ENCODE results near the gene NFKBIL1. TPM values are rescaled to one million over a fixed set of nuclear protein-coding genes. Genes with fewer than 3 reads are reported as not detected.
A peak's percentile ranks its signal among the peaks of the same experiment; 100 is the strongest.
"Not testable (repeated sequence)": the region's sequence is repeated elsewhere in the genome, so short reads cannot be mapped to it uniquely, and the experiment has no call there.

NFKBIL1 gene
- total and polyA plus RNA-seq, 9 of the 15 experiments (the other 6 are each of a cell fraction or from before 2014, with no cell fraction given) = 0.49 to 33.1 (median 7.6) TPM

DNA sequence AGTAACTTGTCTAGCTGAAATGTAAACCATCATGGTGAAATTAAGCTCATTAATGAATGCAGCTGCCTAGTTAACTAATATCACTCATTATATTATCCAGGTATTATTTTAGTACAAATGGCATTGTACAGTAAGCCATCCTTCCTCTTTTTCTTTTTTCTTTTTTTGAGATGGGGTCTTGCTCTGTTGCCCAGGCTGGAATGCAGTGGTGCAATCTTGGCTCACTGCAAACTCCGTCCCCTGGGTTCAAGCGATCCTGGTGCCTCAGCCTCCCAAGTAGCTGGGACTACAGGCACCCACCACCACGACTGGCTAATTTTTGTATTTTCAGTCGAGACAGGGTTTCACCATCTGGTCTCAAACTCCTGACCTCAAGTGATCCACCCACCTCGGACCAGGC, 43.3 kb downstream of the NFKBIL1 start:
- H3K27ac ChIP-seq (ENCODE audit: extremely low read depth, low read depth, low read length); H4K20me1 ChIP-seq (replicated peaks; ENCODE audit: control insufficient read depth, insufficient read depth, low read length); DNase-seq (ENCODE audit: extremely low read depth in 1 of 4, low spot score in 3 of 4); H3K36me3 ChIP-seq (ENCODE audit: control insufficient read depth, insufficient read depth, low read length); H3K27me3 ChIP-seq (ENCODE audit: control insufficient read depth in 2 of 2, insufficient read depth in 2 of 2, low read length in 2 of 2); H3K4me2 ChIP-seq (ENCODE audit: insufficient read depth, low read length); H3K9ac ChIP-seq (ENCODE audit: insufficient read depth in 1 of 2, low read depth in 2 of 2, low read length in 2 of 2); H3K9me3 ChIP-seq (replicated peaks; ENCODE audit: control insufficient read depth, insufficient read depth, low read depth, low read length); BruUV-seq (replicated peaks); H3K9me1 ChIP-seq (ENCODE audit: control insufficient read depth, insufficient read depth, low read length); intact Hi-C loops (cut with micrococcal nuclease); H3K4me3 ChIP-seq; in situ Hi-C loops (cut with MboI); H3K79me2 ChIP-seq (ENCODE audit: control insufficient read depth, insufficient read depth, low read length); FAIRE-seq; CTCF ChIA-PET (ENCODE audit: low intra/inter-chr PET ratio); H2AFZ ChIP-seq (ENCODE audit: low read depth, low read length); ATAC-seq: not testable (repeated sequence)
- TF ChIP-seq ZNF121 (CRISPR knock-in tag; conservative IDR thresholded peaks at IDR 0.05) = peak; percentile 90
- peaks cover 28 to 45% of the 10 kb centered on the region in 2 experiments for H3K4me1 ChIP-seq (replicated peaks in 1 of 2; ENCODE audit: control insufficient read depth in 2 of 2, insufficient read depth in 2 of 2, low read length in 2 of 2)
- WGBS (ENCODE audit: insufficient coverage, low coverage, missing lambda C conversion rate) = 53% methylated on average over 5 of the region's 5 CpGs
- POLR2A ChIA-PET = interaction anchor here (2.4 kb wide), 1 partner anchor 49 kb away, joined by 8 read pairs; the partner anchor contains the start of gene DDX39B

- in situ Hi-C loops (cut with MboI) (no loop called here), intact Hi-C loops (cut with micrococcal nuclease) (no loop called here)
- Histone ChIP-seq H3K79me2 (ENCODE audit: control insufficient read depth, insufficient read depth, low read length) (no peaks in the 10 kb centered on the region), H4K20me1 (replicated peaks; ENCODE audit: control insufficient read depth, insufficient read depth, low read length) (no peaks in the 10 kb centered on the region), H3K4me2 (ENCODE audit: insufficient read depth, low read length) (peak overlapping the region; percentile 39; the same call in 1 of the 2 replicates), H3K27me3 (ENCODE audit: control insufficient read depth in 2 of 2, insufficient read depth in 2 of 2, low read length in 2 of 2) (no peaks in the 10 kb centered on the region), H3K4me1 (replicated peaks in 1 of 2; ENCODE audit: control insufficient read depth in 2 of 2, insufficient read depth in 2 of 2, low read length in 2 of 2) (peaks cover 18 to 30% of the 10 kb centered on the region in 2 experiments), H3K27ac (ENCODE audit: extremely low read depth, low read depth, low read length) (0 out of 3 replicates have a peak overlapping the region, but pooled peaks have one; percentile 9), H3K9me1 (ENCODE audit: control insufficient read depth, insufficient read depth, low read length) (peaks cover 3% of the 10 kb centered on the region), H3K4me3 (no peak overlapping the region), H3K9ac (ENCODE audit: insufficient read depth in 1 of 2, low read depth in 2 of 2, low read length in 2 of 2) (peak overlapping the region in 1 of 2 experiments; percentile 78; a peak in 3 of 4 replicates), H2AFZ (ENCODE audit: low read depth, low read length) (peak overlapping the region; percentile 51), H3K9me3 (replicated peaks; ENCODE audit: control insufficient read depth, insufficient read depth, low read depth, low read length) (no peaks in the 10 kb centered on the region), H3K36me3 (ENCODE audit: control insufficient read depth, insufficient read depth, low read length) (no peaks in the 10 kb centered on the region)
- CTCF ChIA-PET (ENCODE audit: low intra/inter-chr PET ratio) = interaction anchor here (0.6 kb wide), 1 partner anchor 1205 kb away, joined by 3 read pairs; no protein-coding TSS in a partner anchor
- no TSS peak for BruUV-seq (replicated peaks)
- 71% methylated on average over 7 of the region's 7 CpGs for WGBS (ENCODE audit: insufficient coverage, low coverage, missing lambda C conversion rate)
- FAIRE-seq = no peak
- DNase-seq (ENCODE audit: extremely low read depth in 1 of 4, low spot score in 3 of 4) = no peak
- POLR2A ChIA-PET = interaction anchor here (0.5 to 1.3 kb wide), 7 partner anchors 8 to 97 kb away, joined by 3 to 7 read pairs (median 3); partner anchors contain the start of gene DDX39B
- ATAC-seq = no peak; the same call in 2 of the 3 replicates
- TF ChIP-seq JUN (IDR thresholded peaks at IDR 0.05; ENCODE audit: borderline replicate concordance, low read depth, low read length) = no peak
- no peak for TF ChIP-seq JUN (CRISPR knock-in tag; IDR thresholded peaks at IDR 0.05; ENCODE audit: borderline replicate concordance)
- no peak for TF ChIP-seq ZNF699 (CRISPR knock-in tag; IDR thresholded peaks at IDR 0.05; ENCODE audit: insufficient replicate concordance)
- TF ChIP-seq ZNF79 (CRISPR knock-in tag; IDR thresholded peaks at IDR 0.05; ENCODE audit: low read depth) = no peak
- TF ChIP-seq, protein P1, sequence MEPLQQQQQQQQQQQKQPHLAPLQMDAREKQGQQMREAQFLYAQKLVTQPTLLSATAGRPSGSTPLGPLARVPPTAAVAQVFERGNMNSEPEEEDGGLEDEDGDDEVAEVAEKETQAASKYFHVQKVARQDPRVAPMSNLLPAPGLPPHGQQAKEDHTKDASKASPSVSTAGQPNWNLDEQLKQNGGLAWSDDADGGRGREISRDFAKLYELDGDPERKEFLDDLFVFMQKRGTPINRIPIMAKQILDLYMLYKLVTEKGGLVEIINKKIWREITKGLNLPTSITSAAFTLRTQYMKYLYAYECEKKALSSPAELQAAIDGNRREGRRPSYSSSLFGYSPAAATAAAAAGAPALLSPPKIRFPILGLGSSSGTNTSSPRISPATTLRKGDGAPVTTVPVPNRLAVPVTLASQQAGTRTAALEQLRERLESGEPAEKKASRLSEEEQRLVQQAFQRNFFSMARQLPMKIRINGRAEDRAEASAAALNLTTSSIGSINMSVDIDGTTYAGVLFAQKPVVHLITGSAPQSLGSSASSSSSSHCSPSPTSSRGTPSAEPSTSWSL (CRISPR knock-in tag; IDR thresholded peaks at IDR 0.05; ENCODE audit: borderline replicate concordance) = no peak
- TF ChIP-seq ZNF282 (CRISPR knock-in tag; IDR thresholded peaks at IDR 0.05) = no peak
- peak; percentile 80 for TF ChIP-seq ZNF263 (CRISPR knock-in tag; IDR thresholded peaks at IDR 0.05; ENCODE audit: borderline replicate concordance)
- TF ChIP-seq ZNF12 (CRISPR knock-in tag; IDR thresholded peaks at IDR 0.05) = 0 out of 2 replicates have a peak, but pooled peaks have one; percentile 21
- TF ChIP-seq, protein P2, sequence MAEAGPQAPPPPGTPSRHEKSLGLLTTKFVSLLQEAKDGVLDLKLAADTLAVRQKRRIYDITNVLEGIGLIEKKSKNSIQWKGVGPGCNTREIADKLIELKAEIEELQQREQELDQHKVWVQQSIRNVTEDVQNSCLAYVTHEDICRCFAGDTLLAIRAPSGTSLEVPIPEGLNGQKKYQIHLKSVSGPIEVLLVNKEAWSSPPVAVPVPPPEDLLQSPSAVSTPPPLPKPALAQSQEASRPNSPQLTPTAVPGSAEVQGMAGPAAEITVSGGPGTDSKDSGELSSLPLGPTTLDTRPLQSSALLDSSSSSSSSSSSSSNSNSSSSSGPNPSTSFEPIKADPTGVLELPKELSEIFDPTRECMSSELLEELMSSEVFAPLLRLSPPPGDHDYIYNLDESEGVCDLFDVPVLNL (CRISPR knock-in tag; IDR thresholded peaks at IDR 0.05; ENCODE audit: low read depth) = 0 out of 2 replicates have a peak, but pooled peaks have one; percentile 26
These were observed 45.0 kb downstream of the NFKBIL1 start for GRCh38 chr6:31592396-31592771.
